Ovary (tissue), 9 donors: ENCODE results near the gene BMPR2. TPM values are rescaled to one million over a fixed set of nuclear protein-coding genes. Genes with fewer than 3 reads are reported as not detected.
"Not testable (repeated sequence)": the region's sequence is repeated elsewhere in the genome, so short reads cannot be mapped to it uniquely, and the experiment has no call there.

Experiments
- DNase-seq, 5 donors: peaks; one replicate each; pipeline ENCODE4 v3.0.0-alpha.2; 2019 to 2020
- H3K27ac ChIP-seq, 2 donors: fragments of 200-600 bp; one replicate each; pipeline versions ENCODE4 v1.5.1 to v1.8.0; 2019 to 2022
- H3K27me3 ChIP-seq: fragments of 200-600 bp; one replicate; pipeline ENCODE4 v1.8.0; 2022
- H3K36me3 ChIP-seq: fragments of 200-600 bp; sonication (generic); one replicate; pipeline ENCODE4 v1.5.1; 2019
- H3K4me1 ChIP-seq: one replicate; pipeline ENCODE4 v1.8.1; 2013; ENCODE audit warnings: mild to moderate bottlenecking, moderate library complexity; ENCODE audit not compliant: insufficient read depth
- H3K4me3 ChIP-seq: fragments of 200-600 bp; sonication (generic); one replicate; pipeline ENCODE4 v1.5.1; 2017
- H3K9me3 ChIP-seq, 2 donors: fragments of 200-600 bp in 1 of 2; sonication (generic) in 1 of 2; one replicate each; pipeline versions ENCODE4 v1.5.1 to v1.8.1; 2013 to 2019; ENCODE audit warnings: mild to moderate bottlenecking in 1 of 2, moderate library complexity in 1 of 2
- EP300 ChIP-seq: sonication (generic); formaldehyde crosslinking; IDR thresholded peaks from one replicate; pipeline ENCODE4 v1.6.1; 2017; ENCODE audit warnings: antibody characterized with exemption
- POLR2A ChIP-seq: fragments of 450-650 bp; IDR thresholded peaks from one replicate; pipeline ENCODE4 v1.6.1; 2017; ENCODE audit warnings: antibody characterized with exemption, mild to moderate bottlenecking, moderate library complexity
- WGBS, 3 donors: extraction: QIAGEN DNeasy Blood & Tissue Kit in 1 of 3; methylation state at CpG; one replicate each; pipeline versions ENCODE4 v1.1.5 to v1.1.7; 2013 to 2017; 5-methylcytosine and 5-hydroxymethylcytosine counted together
- intact Hi-C, 4 donors: fragments of 100-400 bp; cut with DNase I; formaldehyde crosslinking; loops; one replicate each; pipeline versions ENCODE4 v1.11.0 to v1.15.1; 2022 to 2023
- polyA plus RNA-seq, 2 donors: library from polyadenylated mRNA; stranded (reverse); fragments of 200-250 nt in 1 of 2; fragments of 350-450 nt in 1 of 2; fragmentation: Illumina TruSeq in 1 of 2; extraction: RNeasy Lipid Tissue Mini Kit (QIAGEN cat#74804) in 1 of 2; gene quantifications; one replicate each; pipeline ENCODE4 v1.2.3, GENCODE V29; 2013 to 2014
- total RNA-seq, 7 donors: library from RNA; depleted of rRNA in 2 of 7; stranded (reverse); fragments of >200 nt in 2 of 7; fragmentation: NEBNext Ultra II Directional in 3 of 7; extraction: Animal tissue kit (Norgen Biotek cat#: 25700) in 3 of 7; gene quantifications; one replicate each; pipeline versions ENCODE4 v1.1.0 to v1.2.4, GENCODE V29; 2016 to 2023
- TF ChIP-seq, protein P1 (sequence below), 3 donors: fragments of 450-650 bp in 2 of 3; fragments of 200-600 bp in 1 of 3; IDR thresholded peaks; one replicate each; pipeline versions ENCODE4 v1.5.1 to v1.8.0; 2016 to 2022; ENCODE audit warnings: antibody characterized with exemption in 3 of 3, mild to moderate bottlenecking in 1 of 3
- donor health status: DM: no; HTN: no; CAD: no; lungs with moderate emphysema.
- donor health status: DM: no; HTN: no; CAD: no.
- donor health status: Bipolar disorder and iron deficiency.
- donor health status: DM: yes; HTN: yes; CAD: no.
- donor health status: DM: no; HTN: no; CAD: no.
- donor health status: DM: yes; HTN: yes; CAD: no.

The BMPR2 gene
- total and polyA plus RNA-seq, 9 donors = 14.5 to 55.5 (median 45.1) TPM

DNA sequence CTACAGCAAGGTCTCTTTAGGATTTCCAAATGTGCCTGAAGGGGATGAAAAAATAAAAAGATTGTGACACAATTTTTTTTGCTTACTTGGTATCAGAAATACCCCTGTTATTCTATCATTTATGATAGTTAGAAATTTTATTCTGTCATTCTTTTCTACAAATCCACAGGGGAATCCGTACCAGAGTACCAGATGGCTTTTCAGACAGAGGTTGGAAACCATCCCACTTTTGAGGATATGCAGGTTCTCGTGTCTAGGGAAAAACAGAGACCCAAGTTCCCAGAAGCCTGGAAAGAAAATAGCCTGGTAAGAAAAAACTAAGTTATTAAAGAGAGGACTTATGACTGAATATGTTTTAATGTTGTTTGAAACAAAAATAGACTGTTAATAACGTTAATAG is 166.0 kb downstream of the BMPR2 start:
- no peak for DNase-seq
- WGBS, 3 donors = 9 to 14% (median 11%) methylated on average over 3 of the region's 3 CpGs
- intact Hi-C loops = no loop called here
- Histone ChIP-seq H3K4me3 (no peak overlapping the region), H3K36me3 (no peaks in the 10 kb centered on the region), H3K27ac (no peak overlapping the region), H3K9me3 (no peaks in the 10 kb centered on the region), H3K27me3 (no peaks in the 10 kb centered on the region), H3K4me1 (peaks cover 2% of the 10 kb centered on the region)
- TF ChIP-seq, protein P1, sequence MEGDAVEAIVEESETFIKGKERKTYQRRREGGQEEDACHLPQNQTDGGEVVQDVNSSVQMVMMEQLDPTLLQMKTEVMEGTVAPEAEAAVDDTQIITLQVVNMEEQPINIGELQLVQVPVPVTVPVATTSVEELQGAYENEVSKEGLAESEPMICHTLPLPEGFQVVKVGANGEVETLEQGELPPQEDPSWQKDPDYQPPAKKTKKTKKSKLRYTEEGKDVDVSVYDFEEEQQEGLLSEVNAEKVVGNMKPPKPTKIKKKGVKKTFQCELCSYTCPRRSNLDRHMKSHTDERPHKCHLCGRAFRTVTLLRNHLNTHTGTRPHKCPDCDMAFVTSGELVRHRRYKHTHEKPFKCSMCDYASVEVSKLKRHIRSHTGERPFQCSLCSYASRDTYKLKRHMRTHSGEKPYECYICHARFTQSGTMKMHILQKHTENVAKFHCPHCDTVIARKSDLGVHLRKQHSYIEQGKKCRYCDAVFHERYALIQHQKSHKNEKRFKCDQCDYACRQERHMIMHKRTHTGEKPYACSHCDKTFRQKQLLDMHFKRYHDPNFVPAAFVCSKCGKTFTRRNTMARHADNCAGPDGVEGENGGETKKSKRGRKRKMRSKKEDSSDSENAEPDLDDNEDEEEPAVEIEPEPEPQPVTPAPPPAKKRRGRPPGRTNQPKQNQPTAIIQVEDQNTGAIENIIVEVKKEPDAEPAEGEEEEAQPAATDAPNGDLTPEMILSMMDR (IDR thresholded peaks at IDR 0.05) = no peak
- TF ChIP-seq EP300 = no peak
- TF ChIP-seq POLR2A = no peak

DNA sequence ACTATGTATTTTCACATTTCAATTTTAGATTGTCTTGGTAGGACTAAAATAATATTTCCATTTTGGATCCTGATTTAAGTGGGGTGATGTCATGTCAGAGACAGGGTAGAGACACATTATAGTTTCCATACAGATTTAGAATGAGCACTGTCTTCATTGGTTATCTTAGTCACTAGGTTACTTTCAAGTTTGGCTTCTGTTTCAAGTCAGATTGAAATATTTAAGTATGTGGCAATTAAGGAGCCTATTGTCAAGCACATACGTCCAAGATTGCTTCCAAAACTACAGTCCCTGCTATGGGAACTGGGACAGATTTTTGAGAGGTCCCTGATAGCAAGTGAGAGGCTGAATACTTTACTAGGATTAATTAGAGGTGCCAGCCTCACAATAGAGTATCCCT is 169.4 kb downstream of the BMPR2 start:
- H3K9me3 ChIP-seq = no peaks in the 10 kb centered on the region
- peaks cover 2% of the 10 kb centered on the region for H3K4me1 ChIP-seq
- 83 to 87% (median 84%) methylated on average over 1 of the region's 1 CpG for WGBS, 3 donors
- no peaks in the 10 kb centered on the region for H3K36me3 ChIP-seq
- intact Hi-C loops = no loop called here
- H3K4me3 ChIP-seq = no peak overlapping the region
- H3K27ac ChIP-seq = no peak overlapping the region
- DNase-seq = no peak
- no peak for TF ChIP-seq POLR2A
- TF ChIP-seq, protein P1 (IDR thresholded peaks at IDR 0.05) = no peak
- TF ChIP-seq EP300 = no peak
- no peaks in the 10 kb centered on the region for H3K27me3 ChIP-seq

DNA sequence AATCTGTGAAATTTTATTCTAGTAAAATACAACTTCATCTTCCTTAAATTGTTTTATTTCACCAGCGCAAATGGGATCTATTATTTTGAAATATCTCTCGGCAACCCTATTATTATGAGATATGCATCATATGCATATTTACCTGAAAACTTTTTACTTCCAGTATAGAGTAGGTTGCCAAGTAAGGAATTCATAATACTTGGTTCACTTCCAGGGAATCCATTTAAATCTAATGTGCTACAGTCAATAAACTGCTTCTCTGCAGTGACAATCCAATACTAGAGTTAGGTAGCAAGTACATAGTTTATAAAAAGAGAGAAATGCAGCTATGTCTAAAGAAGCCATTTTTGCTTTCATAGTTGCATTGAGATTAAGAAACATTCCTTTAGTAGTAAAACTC is 169.8 kb downstream of the BMPR2 start:
- no peaks in the 10 kb centered on the region for H3K9me3 ChIP-seq
- intact Hi-C loops = no loop called here
- DNase-seq = no peak
- 92 to 96% (median 94%) methylated on average over 2 of the region's 2 CpGs for WGBS, 3 donors
- H3K4me1 ChIP-seq = peaks cover 2% of the 10 kb centered on the region
- H3K27me3 ChIP-seq = no peaks in the 10 kb centered on the region
- no peaks in the 10 kb centered on the region for H3K36me3 ChIP-seq
- TF ChIP-seq POLR2A (no peak), EP300 (no peak)
- TF ChIP-seq, protein P1 (IDR thresholded peaks at IDR 0.05) = no peak
- no peak overlapping the region for H3K27ac ChIP-seq
- H3K4me3 ChIP-seq = no peak overlapping the region

DNA sequence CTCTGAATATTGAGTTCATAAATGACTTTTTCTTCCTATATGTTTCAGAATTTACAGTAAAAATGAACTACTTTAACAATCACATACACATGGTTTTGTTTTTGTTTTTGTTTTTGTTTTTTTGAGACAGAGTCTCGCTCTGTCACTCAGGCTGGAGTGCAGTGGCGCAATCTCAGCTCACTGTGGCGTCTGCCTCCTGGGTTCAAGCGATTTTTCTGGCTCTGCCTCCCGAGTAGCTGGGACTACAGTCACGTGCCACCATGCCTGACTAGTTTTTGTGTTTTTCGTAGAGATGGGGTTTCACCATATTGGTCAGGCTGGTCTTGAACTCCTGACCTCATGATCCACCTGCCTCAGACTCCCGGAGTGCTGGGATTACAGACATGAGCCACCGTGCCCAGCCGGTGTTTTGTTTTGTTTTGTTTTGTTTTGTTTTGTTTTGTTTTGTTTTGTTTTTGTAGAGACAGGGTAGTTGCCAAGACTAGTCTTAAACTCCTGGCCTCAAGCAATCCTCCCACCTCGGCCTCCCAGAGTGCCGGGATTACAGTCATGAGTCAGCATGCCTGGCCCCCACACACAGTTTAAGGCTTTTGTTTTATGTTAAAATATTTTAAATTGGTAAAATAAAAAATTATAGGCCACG is 170.5 kb downstream of the BMPR2 start:
- H3K4me1 ChIP-seq, H3K36me3 ChIP-seq, H3K9me3 ChIP-seq, intact Hi-C loops, H3K27ac ChIP-seq, DNase-seq, H3K4me3 ChIP-seq, H3K27me3 ChIP-seq: not testable (repeated sequence)
- 52 to 60% (median 55%) methylated on average over 13 of the region's 13 CpGs for WGBS, 3 donors

DNA sequence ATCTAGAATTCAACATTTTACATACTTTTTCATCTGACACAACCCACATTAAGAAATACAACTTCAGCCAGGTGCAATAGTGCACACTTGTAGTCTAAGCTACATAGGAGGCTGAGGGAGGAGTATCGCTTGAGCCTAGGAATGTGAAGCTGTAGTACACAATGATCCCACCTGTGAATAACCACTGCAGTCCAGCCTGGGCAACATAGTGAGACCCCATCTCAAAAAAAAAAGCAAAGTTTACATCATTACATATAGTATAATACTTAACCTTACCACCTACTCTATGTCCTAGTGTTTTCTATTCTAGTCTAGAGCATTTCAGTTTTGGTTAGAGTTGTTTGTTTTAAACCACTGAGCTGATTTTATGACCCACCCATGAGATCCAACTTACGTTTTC is 172.1 kb downstream of the BMPR2 start:
- WGBS, 3 donors = 93 to 96% (median 93%) methylated on average over 2 of the region's 2 CpGs
- no peak for TF ChIP-seq EP300
- no peak for TF ChIP-seq POLR2A
- intact Hi-C loops = no loop called here

DNA sequence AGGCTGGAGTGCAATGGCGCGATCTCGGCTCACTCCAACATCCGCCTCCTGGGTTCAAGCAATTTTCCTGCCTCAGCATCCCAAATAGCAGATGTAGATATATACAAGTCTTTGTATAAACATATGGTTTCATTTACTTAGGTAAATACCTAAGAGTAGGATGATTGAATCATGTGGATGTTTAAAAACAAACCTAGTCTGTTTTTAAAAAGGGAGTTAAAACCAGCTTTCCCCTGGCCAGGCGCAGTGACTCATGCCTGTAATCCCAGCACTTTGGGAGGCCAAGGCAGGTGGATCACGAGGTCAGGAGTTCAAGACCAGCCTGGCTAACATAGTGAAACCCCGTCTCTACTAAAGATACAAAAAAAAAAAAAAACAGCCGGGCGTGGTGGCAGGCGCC is 174.9 kb downstream of the BMPR2 start:
- H3K9me3 ChIP-seq, H3K27ac ChIP-seq, intact Hi-C loops, DNase-seq, H3K27me3 ChIP-seq, H3K4me1 ChIP-seq, H3K4me3 ChIP-seq, H3K36me3 ChIP-seq: not testable (repeated sequence)
- WGBS, 3 donors = 76 to 92% (median 82%) methylated on average over 10 of the region's 10 CpGs

More for the DNA sequence above, 172.1 kb downstream of the BMPR2 start:
- Histone ChIP-seq H3K36me3 (no peaks in the 10 kb centered on the region), H3K4me1 (no peaks in the 10 kb centered on the region), H3K4me3 (no peak overlapping the region), H3K9me3 (no peaks in the 10 kb centered on the region), H3K27me3 (no peaks in the 10 kb centered on the region), H3K27ac (no peak overlapping the region)
- no peak for DNase-seq
